ENCODE measurements around the gene SCARB2.

SCARB2 gene

GRCh38 chr4:76224171-76224570, 10.5 kb upstream of the SCARB2 start:
- Histone ChIP-seq H3K36me3 (ENCODE audit: insufficient read depth, low read depth, low read length) (no peaks in the 10 kb centered on the region), H3K9ac (ENCODE audit: low read depth, low read length) (no peak overlapping the region), H3K9me3 (ENCODE audit: insufficient read depth, low read depth, low read length) (peaks cover 7% of the 10 kb centered on the region; the same call in 1 of the 2 replicates), H3K27me3 (ENCODE audit: insufficient read depth, low read length) (peaks cover 13% of the 10 kb centered on the region; the same call in 1 of the 2 replicates), H3K27ac (ENCODE audit: low read length) (no peak overlapping the region), H3K4me1 (ENCODE audit: insufficient read depth, low read length) (no peaks in the 10 kb centered on the region), H3K4me3 (ENCODE audit: low read length) (no peak overlapping the region)

- H3K4me1 ChIP-seq (ENCODE audit: insufficient read depth, low read length), result peaks cover 7% of the 10 kb centered on the region
These were observed 5.9 kb upstream of the SCARB2 start for GRCh38 chr4:76219299-76220055.

GRCh38 chr4:76216975-76217814, 3.6 kb upstream of the SCARB2 start:
- Histone ChIP-seq H3K9me3 (ENCODE audit: insufficient read depth, low read depth, low read length) (no peaks in the 10 kb centered on the region), H3K9ac (ENCODE audit: low read depth, low read length) (no peak overlapping the region), H3K27me3 (ENCODE audit: insufficient read depth, low read length) (peaks cover 23% of the 10 kb centered on the region), H3K4me3 (ENCODE audit: low read length) (no peak overlapping the region), H3K4me1 (ENCODE audit: insufficient read depth, low read length) (peaks cover 14% of the 10 kb centered on the region), H3K27ac (ENCODE audit: low read length) (no peak overlapping the region), H3K36me3 (ENCODE audit: insufficient read depth, low read depth, low read length) (no peaks in the 10 kb centered on the region)

More at GRCh38 chr4:76219299-76220055, 5.9 kb upstream of the SCARB2 start:
- no peak overlapping the region for H3K9ac ChIP-seq (ENCODE audit: low read depth, low read length)
- H3K4me3 ChIP-seq (ENCODE audit: low read length), result no peak overlapping the region
- H3K9me3 ChIP-seq (ENCODE audit: insufficient read depth, low read depth, low read length), result no peaks in the 10 kb centered on the region
- no peaks in the 10 kb centered on the region for H3K36me3 ChIP-seq (ENCODE audit: insufficient read depth, low read depth, low read length)
- H3K27ac ChIP-seq (ENCODE audit: low read length), result no peak overlapping the region
- H3K27me3 ChIP-seq (ENCODE audit: insufficient read depth, low read length), result peaks cover 29% of the 10 kb centered on the region; the same call in 1 of the 2 replicates

- Histone ChIP-seq H3K36me3 (ENCODE audit: insufficient read depth, low read depth, low read length) (no peaks in the 10 kb centered on the region), H3K4me3 (ENCODE audit: low read length) (no peak overlapping the region), H3K27ac (ENCODE audit: low read length) (no peak overlapping the region), H3K4me1 (ENCODE audit: insufficient read depth, low read length) (peaks cover 14% of the 10 kb centered on the region), H3K27me3 (ENCODE audit: insufficient read depth, low read length) (peaks cover 23% of the 10 kb centered on the region), H3K9me3 (ENCODE audit: insufficient read depth, low read depth, low read length) (no peaks in the 10 kb centered on the region), H3K9ac (ENCODE audit: low read depth, low read length) (no peak overlapping the region)
These were observed 2.9 kb upstream of the SCARB2 start for GRCh38 chr4:76216524-76216923.

GRCh38 chr4:76215077-76215476, 1.5 kb upstream of the SCARB2 start:
- Histone ChIP-seq H3K36me3 (ENCODE audit: insufficient read depth, low read depth, low read length) (no peaks in the 10 kb centered on the region), H3K4me1 (ENCODE audit: insufficient read depth, low read length) (peaks cover 14% of the 10 kb centered on the region), H3K27ac (ENCODE audit: low read length) (no peak overlapping the region), H3K4me3 (ENCODE audit: low read length) (no peak overlapping the region), H3K9me3 (ENCODE audit: insufficient read depth, low read depth, low read length) (no peaks in the 10 kb centered on the region), H3K9ac (ENCODE audit: low read depth, low read length) (no peak overlapping the region), H3K27me3 (ENCODE audit: insufficient read depth, low read length) (peaks cover 23% of the 10 kb centered on the region)

- peak overlapping the region; percentile 86 for H3K9ac ChIP-seq (ENCODE audit: low read depth, low read length)
- peaks cover 14% of the 10 kb centered on the region for H3K4me1 ChIP-seq (ENCODE audit: insufficient read depth, low read length)
- H3K27ac ChIP-seq (ENCODE audit: low read length), result peak overlapping the region; percentile 59
- no peaks in the 10 kb centered on the region for H3K9me3 ChIP-seq (ENCODE audit: insufficient read depth, low read depth, low read length)
- H3K27me3 ChIP-seq (ENCODE audit: insufficient read depth, low read length), result peaks cover 23% of the 10 kb centered on the region
- H3K36me3 ChIP-seq (ENCODE audit: insufficient read depth, low read depth, low read length), result no peaks in the 10 kb centered on the region
- H3K4me3 ChIP-seq (ENCODE audit: low read length), result peak overlapping the region; percentile 88
These were observed 602 bp upstream of the SCARB2 start for GRCh38 chr4:76214177-76214675.

GRCh38 chr4:76212851-76213414, 691 bp downstream of the SCARB2 start:
- Histone ChIP-seq H3K4me1 (ENCODE audit: insufficient read depth, low read length) (peaks cover 14% of the 10 kb centered on the region), H3K9me3 (ENCODE audit: insufficient read depth, low read depth, low read length) (no peaks in the 10 kb centered on the region), H3K27ac (ENCODE audit: low read length) (no peak overlapping the region), H3K4me3 (ENCODE audit: low read length) (peak overlapping the region; percentile 88), H3K27me3 (ENCODE audit: insufficient read depth, low read length) (peaks cover 23% of the 10 kb centered on the region), H3K36me3 (ENCODE audit: insufficient read depth, low read depth, low read length) (no peaks in the 10 kb centered on the region), H3K9ac (ENCODE audit: low read depth, low read length) (peak overlapping the region; percentile 86; the same call in 1 of the 2 replicates)

GRCh38 chr4:76211769-76212708, 1.6 kb downstream of the SCARB2 start:
- Histone ChIP-seq H3K9ac (ENCODE audit: low read depth, low read length) (peak overlapping the region; percentile 86; the same call in 1 of the 2 replicates), H3K36me3 (ENCODE audit: insufficient read depth, low read depth, low read length) (no peaks in the 10 kb centered on the region), H3K27ac (ENCODE audit: low read length) (no peak overlapping the region), H3K9me3 (ENCODE audit: insufficient read depth, low read depth, low read length) (no peaks in the 10 kb centered on the region), H3K4me3 (ENCODE audit: low read length) (peak overlapping the region; percentile 88), H3K27me3 (ENCODE audit: insufficient read depth, low read length) (peaks cover 23% of the 10 kb centered on the region), H3K4me1 (ENCODE audit: insufficient read depth, low read length) (peaks cover 14% of the 10 kb centered on the region)

GRCh38 chr4:76210452-76210851, 3.2 kb downstream of the SCARB2 start:
- Histone ChIP-seq H3K9me3 (ENCODE audit: insufficient read depth, low read depth, low read length) (no peaks in the 10 kb centered on the region), H3K4me1 (ENCODE audit: insufficient read depth, low read length) (peaks cover 14% of the 10 kb centered on the region), H3K9ac (ENCODE audit: low read depth, low read length) (no peak overlapping the region), H3K4me3 (ENCODE audit: low read length) (no peak overlapping the region), H3K27ac (ENCODE audit: low read length) (no peak overlapping the region), H3K36me3 (ENCODE audit: insufficient read depth, low read depth, low read length) (no peaks in the 10 kb centered on the region), H3K27me3 (ENCODE audit: insufficient read depth, low read length) (peaks cover 15% of the 10 kb centered on the region)

GRCh38 chr4:76209881-76210280, 3.7 kb downstream of the SCARB2 start:
- no peak overlapping the region for H3K4me3 ChIP-seq (ENCODE audit: low read length)
- H3K4me1 ChIP-seq (ENCODE audit: insufficient read depth, low read length), result peaks cover 11% of the 10 kb centered on the region
- no peak overlapping the region for H3K9ac ChIP-seq (ENCODE audit: low read depth, low read length)
- H3K27ac ChIP-seq (ENCODE audit: low read length), result no peak overlapping the region
- no peaks in the 10 kb centered on the region for H3K9me3 ChIP-seq (ENCODE audit: insufficient read depth, low read depth, low read length)
- H3K27me3 ChIP-seq (ENCODE audit: insufficient read depth, low read length), result peaks cover 9% of the 10 kb centered on the region
- no peaks in the 10 kb centered on the region for H3K36me3 ChIP-seq (ENCODE audit: insufficient read depth, low read depth, low read length)

All from iPS-20b (cell line).